Measurements from ENCODE around the gene FBXW10.
"Not testable (repeated sequence)": the region's sequence is repeated elsewhere in the genome, so short reads cannot be mapped to it uniquely, and the experiment has no call there.

GRCh38 chr17:18719428-18720110, 24.3 kb upstream of the FBXW10 start:
- TF ChIP-seq CTCF (IDR thresholded peaks at IDR 0.05; ENCODE audit: control extremely low read depth in 1 of 3, insufficient read depth in 1 of 3, low read depth in 1 of 3, low read length in 3 of 3); POLR2AphosphoS5 (IDR thresholded peaks at IDR 0.05; ENCODE audit: low read depth, low read length); CEBPB (IDR thresholded peaks at IDR 0.05; ENCODE audit: low read depth, low read length); MAFK (IDR thresholded peaks at IDR 0.05; ENCODE audit: low read depth, low read length); MAX (IDR thresholded peaks at IDR 0.05); ATF3 (IDR thresholded peaks at IDR 0.05; ENCODE audit: insufficient read depth, low read depth, low read length); EP300 (IDR thresholded peaks at IDR 0.05; ENCODE audit: borderline replicate concordance in 1 of 2, low read depth in 2 of 2, low read length in 2 of 2); TAF1 (IDR thresholded peaks at IDR 0.05; ENCODE audit: low read depth, low read length); NRF1 (IDR thresholded peaks at IDR 0.05; ENCODE audit: low read depth, low read length); BRCA1 (IDR thresholded peaks at IDR 0.05; ENCODE audit: low read depth, low read length); CBX8 (IDR thresholded peaks at IDR 0.05; ENCODE audit: borderline replicate concordance, low read depth, low read length): not testable (repeated sequence)
